Measurements from ENCODE around the gene PPP1R1A. TPM values are rescaled to one million over a fixed set of nuclear protein-coding genes. Genes with fewer than 3 reads are reported as not detected.

Gene PPP1R1A
- total and polyA plus RNA-seq, 2 experiments from 2014 or later = 7.6 to 26.9 TPM

GRCh38 chr12:54612225-54612750, 23.8 kb upstream of the PPP1R1A start (continued):
- TF ChIP-seq, protein P1, sequence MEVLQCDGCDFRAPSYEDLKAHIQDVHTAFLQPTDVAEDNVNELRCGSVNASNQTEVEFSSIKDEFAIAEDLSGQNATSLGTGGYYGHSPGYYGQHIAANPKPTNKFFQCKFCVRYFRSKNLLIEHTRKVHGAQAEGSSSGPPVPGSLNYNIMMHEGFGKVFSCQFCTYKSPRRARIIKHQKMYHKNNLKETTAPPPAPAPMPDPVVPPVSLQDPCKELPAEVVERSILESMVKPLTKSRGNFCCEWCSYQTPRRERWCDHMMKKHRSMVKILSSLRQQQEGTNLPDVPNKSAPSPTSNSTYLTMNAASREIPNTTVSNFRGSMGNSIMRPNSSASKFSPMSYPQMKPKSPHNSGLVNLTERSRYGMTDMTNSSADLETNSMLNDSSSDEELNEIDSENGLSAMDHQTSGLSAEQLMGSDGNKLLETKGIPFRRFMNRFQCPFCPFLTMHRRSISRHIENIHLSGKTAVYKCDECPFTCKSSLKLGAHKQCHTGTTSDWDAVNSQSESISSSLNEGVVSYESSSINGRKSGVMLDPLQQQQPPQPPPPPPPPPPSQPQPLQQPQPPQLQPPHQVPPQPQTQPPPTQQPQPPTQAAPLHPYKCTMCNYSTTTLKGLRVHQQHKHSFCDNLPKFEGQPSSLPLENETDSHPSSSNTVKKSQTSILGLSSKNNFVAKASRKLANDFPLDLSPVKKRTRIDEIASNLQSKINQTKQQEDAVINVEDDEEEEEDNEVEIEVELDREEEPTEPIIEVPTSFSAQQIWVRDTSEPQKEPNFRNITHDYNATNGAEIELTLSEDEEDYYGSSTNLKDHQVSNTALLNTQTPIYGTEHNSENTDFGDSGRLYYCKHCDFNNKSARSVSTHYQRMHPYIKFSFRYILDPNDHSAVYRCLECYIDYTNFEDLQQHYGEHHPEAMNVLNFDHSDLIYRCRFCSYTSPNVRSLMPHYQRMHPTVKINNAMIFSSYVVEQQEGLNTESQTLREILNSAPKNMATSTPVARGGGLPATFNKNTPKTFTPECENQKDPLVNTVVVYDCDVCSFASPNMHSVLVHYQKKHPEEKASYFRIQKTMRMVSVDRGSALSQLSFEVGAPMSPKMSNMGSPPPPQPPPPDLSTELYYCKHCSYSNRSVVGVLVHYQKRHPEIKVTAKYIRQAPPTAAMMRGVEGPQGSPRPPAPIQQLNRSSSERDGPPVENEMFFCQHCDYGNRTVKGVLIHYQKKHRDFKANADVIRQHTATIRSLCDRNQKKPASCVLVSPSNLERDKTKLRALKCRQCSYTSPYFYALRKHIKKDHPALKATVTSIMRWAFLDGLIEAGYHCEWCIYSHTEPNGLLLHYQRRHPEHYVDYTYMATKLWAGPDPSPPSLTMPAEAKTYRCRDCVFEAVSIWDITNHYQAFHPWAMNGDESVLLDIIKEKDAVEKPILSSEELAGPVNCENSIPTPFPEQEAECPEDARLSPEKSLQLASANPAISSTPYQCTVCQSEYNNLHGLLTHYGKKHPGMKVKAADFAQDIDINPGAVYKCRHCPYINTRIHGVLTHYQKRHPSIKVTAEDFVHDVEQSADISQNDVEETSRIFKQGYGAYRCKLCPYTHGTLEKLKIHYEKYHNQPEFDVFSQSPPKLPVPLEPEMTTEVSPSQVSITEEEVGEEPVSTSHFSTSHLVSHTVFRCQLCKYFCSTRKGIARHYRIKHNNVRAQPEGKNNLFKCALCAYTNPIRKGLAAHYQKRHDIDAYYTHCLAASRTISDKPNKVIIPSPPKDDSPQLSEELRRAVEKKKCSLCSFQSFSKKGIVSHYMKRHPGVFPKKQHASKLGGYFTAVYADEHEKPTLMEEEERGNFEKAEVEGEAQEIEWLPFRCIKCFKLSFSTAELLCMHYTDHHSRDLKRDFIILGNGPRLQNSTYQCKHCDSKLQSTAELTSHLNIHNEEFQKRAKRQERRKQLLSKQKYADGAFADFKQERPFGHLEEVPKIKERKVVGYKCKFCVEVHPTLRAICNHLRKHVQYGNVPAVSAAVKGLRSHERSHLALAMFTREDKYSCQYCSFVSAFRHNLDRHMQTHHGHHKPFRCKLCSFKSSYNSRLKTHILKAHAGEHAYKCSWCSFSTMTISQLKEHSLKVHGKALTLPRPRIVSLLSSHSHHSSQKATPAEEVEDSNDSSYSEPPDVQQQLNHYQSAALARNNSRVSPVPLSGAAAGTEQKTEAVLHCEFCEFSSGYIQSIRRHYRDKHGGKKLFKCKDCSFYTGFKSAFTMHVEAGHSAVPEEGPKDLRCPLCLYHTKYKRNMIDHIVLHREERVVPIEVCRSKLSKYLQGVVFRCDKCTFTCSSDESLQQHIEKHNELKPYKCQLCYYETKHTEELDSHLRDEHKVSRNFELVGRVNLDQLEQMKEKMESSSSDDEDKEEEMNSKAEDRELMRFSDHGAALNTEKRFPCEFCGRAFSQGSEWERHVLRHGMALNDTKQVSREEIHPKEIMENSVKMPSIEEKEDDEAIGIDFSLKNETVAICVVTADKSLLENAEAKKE (CRISPR knock-in tag; IDR thresholded peaks at IDR 0.05) = no peak

DNA sequence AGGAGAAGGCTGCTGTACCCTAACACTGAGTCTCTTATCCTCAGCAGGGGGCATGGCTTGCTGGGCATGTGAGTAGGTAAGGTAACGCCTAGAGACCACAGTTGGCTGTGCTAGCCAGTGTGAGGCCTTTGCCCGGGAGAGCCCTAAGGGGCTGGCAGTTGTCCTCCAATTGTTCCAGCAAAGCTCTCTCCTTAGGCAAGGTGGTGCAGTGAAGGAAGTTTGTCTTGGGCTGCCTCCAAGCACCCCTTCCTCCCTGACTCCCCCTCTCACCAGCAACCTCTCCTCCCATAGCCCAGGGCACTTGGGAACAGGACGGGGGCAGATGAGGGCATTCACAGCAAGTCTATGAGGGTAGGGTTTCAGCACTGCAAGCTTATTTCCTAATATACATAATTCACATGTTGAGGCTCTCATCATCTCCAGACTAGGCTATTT, 23.3 kb upstream of the PPP1R1A start:
- no peak overlapping the region for H3K4me2 ChIP-seq
- H3K27ac ChIP-seq (ENCODE audit: low read depth) = no peak overlapping the region
- peak; percentile 30; the same call in 2 of the 3 replicates for ATAC-seq
- peaks cover 22% of the 10 kb centered on the region for H3K27me3 ChIP-seq (ENCODE audit: insufficient read depth)
- no peaks in the 10 kb centered on the region for H3K36me3 Mint-ChIP-seq (ENCODE audit: low read depth)
- H4K20me1 ChIP-seq (replicated peaks; ENCODE audit: insufficient read depth) = no peaks in the 10 kb centered on the region
- H3K27ac Mint-ChIP-seq = no peak overlapping the region
- H3K4me1 Mint-ChIP-seq = peaks cover 4% of the 10 kb centered on the region; the same call in 2 of the 3 replicates
- H3K9me2 ChIP-seq (ENCODE audit: insufficient read depth) = 0 out of 2 replicates have a peak, but pooled peaks cover 6% of the 10 kb centered on the region
- H2AFZ ChIP-seq = no peak overlapping the region
- H3F3A ChIP-seq (replicated peaks; ENCODE audit: low read depth) = no peaks in the 10 kb centered on the region
- no peaks in the 10 kb centered on the region for H3K79me2 ChIP-seq (replicated peaks; ENCODE audit: insufficient read depth)
- no peak overlapping the region for H3K4me3 ChIP-seq
- H3K27me3 Mint-ChIP-seq (ENCODE audit: insufficient read depth, low read depth, poor library complexity) = peaks cover 10% of the 10 kb centered on the region
- DNase-seq (ENCODE audit: low spot score) = no peak
- no peaks in the 10 kb centered on the region for H3K9me3 Mint-ChIP-seq
- no peaks in the 10 kb centered on the region for H3K4me1 ChIP-seq (ENCODE audit: insufficient read depth)
- no peaks in the 10 kb centered on the region for H3K36me3 ChIP-seq (ENCODE audit: insufficient read depth)
- H3K4me3 Mint-ChIP-seq = no peak overlapping the region
- no peak for TF ChIP-seq ZNF114 (CRISPR knock-in tag; IDR thresholded peaks at IDR 0.05)
- TF ChIP-seq EZH2phosphoT487 (IDR thresholded peaks at IDR 0.05; ENCODE audit: unreplicated experiment) = no peak
- no peak for TF ChIP-seq CREB1 (CRISPR knock-in tag; IDR thresholded peaks at IDR 0.05; ENCODE audit: low read depth)
- no peak for TF ChIP-seq REST (IDR thresholded peaks at IDR 0.05; ENCODE audit: unreplicated experiment)
- TF ChIP-seq, protein P1 (CRISPR knock-in tag; IDR thresholded peaks at IDR 0.05) = no peak
